Neural progenitor cell (in vitro differentiated cells): ENCODE measurements around the gene CYP3A5. TPM values are rescaled to one million over a fixed set of nuclear protein-coding genes. Genes with fewer than 3 reads are reported as not detected.
"Not testable (repeated sequence)": the region's sequence is repeated elsewhere in the genome, so short reads cannot be mapped to it uniquely, and the experiment has no call there.

Experiments
- DNase-seq: peaks from one replicate; pipeline ENCODE4 v3.0.0-alpha.2; 2016; ENCODE audit warnings: low spot score
- H2AFZ ChIP-seq: fragments of 200-600 bp; sonication (generic); replicated peaks from 2 replicates; pipeline ENCODE4 v1.6.1; 2016; ENCODE audit warnings: antibody characterized with exemption
- H3F3A ChIP-seq: fragments of 200-600 bp; sonication (generic); 2 replicates; pipeline ENCODE4 v1.6.1; 2016; ENCODE audit warnings: antibody characterized with exemption, low read depth
- H3K27ac ChIP-seq: fragments of 200-600 bp; sonication (generic); 2 replicates; pipeline ENCODE4 v1.5.1; 2016; ENCODE audit warnings: mild to moderate bottlenecking
- H3K27me3 ChIP-seq: fragments of 200-600 bp; sonication (generic); 2 replicates; pipeline ENCODE4 v1.6.1; 2016; ENCODE audit warnings: mild to moderate bottlenecking, moderate library complexity
- H3K36me3 ChIP-seq: fragments of 200-600 bp; sonication (generic); 2 replicates; pipeline ENCODE4 v1.5.1; 2016
- H3K4me1 ChIP-seq: fragments of 200-600 bp; sonication (generic); 2 replicates; pipeline ENCODE4 v1.6.1; 2016; ENCODE audit warnings: mixed run types
- H3K4me2 ChIP-seq: fragments of 200-600 bp; sonication (generic); 2 replicates; pipeline ENCODE4 v1.6.1; 2016
- H3K4me3 ChIP-seq: fragments of 200-600 bp; sonication (generic); 2 replicates; pipeline ENCODE4 v1.5.1; 2016
- H3K79me2 ChIP-seq: fragments of 200-600 bp; sonication (generic); 2 replicates; pipeline ENCODE4 v1.6.1; 2016; ENCODE audit warnings: low read depth
- H3K9ac ChIP-seq: fragments of 200-600 bp; sonication (generic); 2 replicates; pipeline ENCODE4 v1.6.1; 2016
- H3K9me3 ChIP-seq: fragments of 200-600 bp; sonication (generic); 2 replicates; pipeline ENCODE4 v1.5.1; 2016; ENCODE audit warnings: low read depth
- H4K20me1 ChIP-seq: fragments of 200-600 bp; sonication (generic); 2 replicates; pipeline ENCODE4 v1.6.1; 2016; ENCODE audit warnings: low read depth
- H3K27ac Mint-ChIP-seq: 3 replicates; pipeline ENCODE4 v1.8.0; 2021; ENCODE audit warnings: mixed read lengths
- H3K27me3 Mint-ChIP-seq: 2 replicates; pipeline ENCODE4 v1.8.0; 2022; ENCODE audit warnings: low read depth, mild to moderate bottlenecking, inconsistent platforms, moderate library complexity, mixed read lengths; ENCODE audit not compliant: insufficient read depth
- H3K36me3 Mint-ChIP-seq: 3 replicates; pipeline ENCODE4 v1.8.0; 2021; ENCODE audit warnings: mixed read lengths
- H3K4me1 Mint-ChIP-seq: 3 replicates; pipeline ENCODE4 v1.8.0; 2021; ENCODE audit warnings: mixed read lengths
- H3K4me3 Mint-ChIP-seq: 3 replicates; pipeline ENCODE4 v1.8.0; 2021; ENCODE audit warnings: mild to moderate bottlenecking, moderate library complexity, mixed read lengths
- H3K9me3 Mint-ChIP-seq: 3 replicates; pipeline ENCODE4 v1.8.0; 2020; ENCODE audit warnings: mixed read lengths
- CTCF ChIP-seq: fragments of 200-600 bp; sonication (generic); IDR thresholded peaks from 2 replicates; pipeline ENCODE4 v1.5.1; 2017; ENCODE audit warnings: antibody characterized with exemption, mild to moderate bottlenecking
- EZH2 ChIP-seq: fragments of 200-600 bp; sonication (generic); IDR thresholded peaks from 2 replicates; pipeline ENCODE4 v1.6.1; 2017; ENCODE audit warnings: antibody characterized with exemption, mild to moderate bottlenecking, moderate library complexity
- EZH2phosphoT487 ChIP-seq: fragments of 200-600 bp; sonication (generic); IDR thresholded peaks from 2 replicates; pipeline ENCODE4 v1.6.1; 2017; ENCODE audit warnings: antibody characterized with exemption
- total RNA-seq: library from RNA; depleted of rRNA; stranded (reverse); fragments of >200 nt; gene quantifications from 2 replicates; pipeline ENCODE4 v1.2.3, GENCODE V29; 2015; ENCODE audit warnings: low replicate concordance

CYP3A5 gene
- total RNA-seq, 1 donor from 2014 or later, result not detected

GRCh38 chr7:99639267-99639666, 40.5 kb downstream of the CYP3A5 start:
- Histone ChIP-seq H2AFZ (no peak overlapping the region), H3K27me3 (no peaks in the 10 kb centered on the region), H3K4me2 (no peak overlapping the region), H3K36me3 (no peaks in the 10 kb centered on the region), H3K9me3 (no peaks in the 10 kb centered on the region), H4K20me1 (no peaks in the 10 kb centered on the region), H3K4me1 (no peaks in the 10 kb centered on the region), H3K27ac (no peak overlapping the region), H3K9ac (no peak overlapping the region), H3F3A (no peaks in the 10 kb centered on the region), H3K4me3 (no peak overlapping the region), H3K79me2 (no peaks in the 10 kb centered on the region)
- Mint-ChIP-seq H3K36me3 (peaks cover 2% of the 10 kb centered on the region), H3K27ac (no peak overlapping the region), H3K4me1 (no peaks in the 10 kb centered on the region), H3K9me3 (no peaks in the 10 kb centered on the region), H3K4me3 (no peak overlapping the region), H3K27me3 (no peaks in the 10 kb centered on the region)
- DNase-seq, result no peak
- TF ChIP-seq EZH2phosphoT487, result no peak
- TF ChIP-seq EZH2, result no peak
- no peak for TF ChIP-seq CTCF

- H3K9ac ChIP-seq, result no peak overlapping the region
- DNase-seq, result no peak
- no peak overlapping the region for H3K4me2 ChIP-seq
- H3K27ac ChIP-seq, result no peak overlapping the region
- no peak overlapping the region for H2AFZ ChIP-seq
- no peaks in the 10 kb centered on the region for H3K27me3 ChIP-seq
- Mint-ChIP-seq H3K9me3 (no peaks in the 10 kb centered on the region), H3K36me3 (peaks cover 2% of the 10 kb centered on the region), H3K4me3 (no peak overlapping the region), H3K4me1 (no peaks in the 10 kb centered on the region), H3K27me3 (no peaks in the 10 kb centered on the region), H3K27ac (no peak overlapping the region)
- H3K79me2 ChIP-seq, result no peaks in the 10 kb centered on the region
- no peaks in the 10 kb centered on the region for H4K20me1 ChIP-seq
- TF ChIP-seq CTCF (no peak), EZH2phosphoT487 (no peak), EZH2 (no peak)
- no peak overlapping the region for H3K4me3 ChIP-seq
- H3K9me3 ChIP-seq, result no peaks in the 10 kb centered on the region
- no peaks in the 10 kb centered on the region for H3F3A ChIP-seq
- no peaks in the 10 kb centered on the region for H3K36me3 ChIP-seq
- no peaks in the 10 kb centered on the region for H3K4me1 ChIP-seq
Observed at GRCh38 chr7:99638731-99639130, 41.1 kb downstream of the CYP3A5 start.

- H3K9me3 Mint-ChIP-seq, H3K27ac Mint-ChIP-seq, H3K4me2 ChIP-seq, H3K9me3 ChIP-seq, H3K4me3 Mint-ChIP-seq, H2AFZ ChIP-seq, H3F3A ChIP-seq, H3K4me1 Mint-ChIP-seq, H3K4me3 ChIP-seq, H3K27me3 Mint-ChIP-seq, H4K20me1 ChIP-seq, H3K79me2 ChIP-seq, H3K4me1 ChIP-seq, H3K9ac ChIP-seq, DNase-seq, H3K27me3 ChIP-seq, H3K36me3 Mint-ChIP-seq, H3K27ac ChIP-seq, H3K36me3 ChIP-seq: not testable (repeated sequence)
Observed at GRCh38 chr7:99637414-99637813, 42.4 kb downstream of the CYP3A5 start.

GRCh38 chr7:99631295-99632109, 48.3 kb downstream of the CYP3A5 start:
- Histone ChIP-seq H3F3A (peaks cover 7% of the 10 kb centered on the region), H3K4me2 (no peak overlapping the region), H3K4me1 (no peaks in the 10 kb centered on the region), H3K9me3 (no peaks in the 10 kb centered on the region), H3K36me3 (peaks cover 9% of the 10 kb centered on the region), H3K27me3 (no peaks in the 10 kb centered on the region), H3K4me3 (no peak overlapping the region), H2AFZ (no peak overlapping the region), H3K79me2 (peaks cover 3% of the 10 kb centered on the region), H3K9ac (peak overlapping the region; percentile 27), H3K27ac (no peak overlapping the region), H4K20me1 (peaks cover 20% of the 10 kb centered on the region)
- peak; percentile 43 for DNase-seq
- Mint-ChIP-seq H3K27ac (no peak overlapping the region), H3K4me3 (no peak overlapping the region), H3K4me1 (no peaks in the 10 kb centered on the region), H3K27me3 (peaks cover 3% of the 10 kb centered on the region), H3K9me3 (no peaks in the 10 kb centered on the region), H3K36me3 (peaks cover 21% of the 10 kb centered on the region)
- TF ChIP-seq EZH2phosphoT487, result no peak
- peak; percentile 38 for TF ChIP-seq CTCF
- TF ChIP-seq EZH2, result no peak
